Keratinocyte (primary cell): ENCODE measurements around the gene SNTB2. TPM values are rescaled to one million over a fixed set of nuclear protein-coding genes. Genes with fewer than 3 reads are reported as not detected.

Experiments used
- DNase-seq: peaks from one replicate; pipeline ENCODE4 v3.0.0-alpha.2; 2011; ENCODE audit warnings: low read depth, missing footprints, low spot score
- FAIRE-seq: peaks from 2 replicates; lab custom pipeline; 2011; peaks lifted over from hg19 to GRCh38; lab: Jason Lieb, UNC
- H2AFZ ChIP-seq: 2 replicates; pipeline ENCODE4 v1.6.0; 2012; ENCODE audit warnings: low read length, control low read depth, inconsistent platforms; ENCODE audit not compliant: control insufficient read depth
- H3K27ac ChIP-seq: 2 replicates; pipeline ENCODE4 v1.5.1; 2011; ENCODE audit warnings: low read length; ENCODE audit not compliant: control insufficient read depth, insufficient read depth
- H3K27me3 ChIP-seq: 3 replicates; pipeline ENCODE4 v1.6.0; 2011; ENCODE audit warnings: low read length; ENCODE audit not compliant: control insufficient read depth, insufficient read depth; ENCODE audit errors: extremely low read depth
- H3K36me3 ChIP-seq, 2 experiments: 2 replicates in 1 of 2; 3 replicates in 1 of 2; pipeline ENCODE4 v1.5.1; 2011; ENCODE audit warnings: low read length in 2 of 2, mild to moderate bottlenecking in 1 of 2; ENCODE audit not compliant: control insufficient read depth in 2 of 2, insufficient read depth in 2 of 2; ENCODE audit errors: extremely low read depth in 1 of 2
- H3K4me1 ChIP-seq: 3 replicates; pipeline ENCODE4 v1.5.1; 2011; ENCODE audit warnings: low read length; ENCODE audit not compliant: control insufficient read depth, insufficient read depth; ENCODE audit errors: extremely low read depth
- H3K4me2 ChIP-seq: 3 replicates; pipeline ENCODE4 v1.6.0; 2011; ENCODE audit warnings: low read depth, low read length; ENCODE audit not compliant: control insufficient read depth, insufficient read depth; ENCODE audit errors: extremely low read depth
- H3K4me3 ChIP-seq, 3 experiments: fragments of 200-600 bp in 1 of 3; sonication (generic) in 1 of 3; 2 replicates in 2 of 3; 3 replicates in 1 of 3; pipeline ENCODE4 v1.5.1; 2011 to 2016; ENCODE audit warnings: low read length in 3 of 3, mild to moderate bottlenecking in 3 of 3, control low read depth in 2 of 3, inconsistent platforms in 1 of 3, low read depth in 1 of 3, mixed read lengths in 1 of 3, mixed run types in 1 of 3, moderate library complexity in 1 of 3; ENCODE audit not compliant: control insufficient read depth in 2 of 3, insufficient read depth in 2 of 3; ENCODE audit errors: extremely low read depth in 1 of 3
- H3K79me2 ChIP-seq: 2 replicates; pipeline ENCODE4 v1.6.0; 2012; ENCODE audit warnings: low read length; ENCODE audit not compliant: control insufficient read depth, insufficient read depth
- H3K9ac ChIP-seq: 3 replicates; pipeline ENCODE4 v1.6.0; 2011; ENCODE audit warnings: low read length; ENCODE audit not compliant: control insufficient read depth, insufficient read depth; ENCODE audit errors: extremely low read depth
- H3K9me1 ChIP-seq: 3 replicates; pipeline ENCODE4 v1.6.0; 2011; ENCODE audit warnings: low read length; ENCODE audit not compliant: control insufficient read depth, insufficient read depth; ENCODE audit errors: extremely low read depth
- H3K9me3 ChIP-seq: 2 replicates; pipeline ENCODE4 v1.5.1; 2012; ENCODE audit warnings: low read depth, low read length; ENCODE audit not compliant: control insufficient read depth
- H4K20me1 ChIP-seq: 3 replicates; pipeline ENCODE4 v1.6.0; 2011; ENCODE audit warnings: low read length; ENCODE audit not compliant: control insufficient read depth, insufficient read depth; ENCODE audit errors: extremely low read depth
- EZH2 ChIP-seq: IDR thresholded peaks from one replicate; pipeline ENCODE4 v1.6.1; 2012; ENCODE audit warnings: inconsistent platforms, mild to moderate bottlenecking, low read length, moderate library complexity
- dilution Hi-C: fragments of 300-500 bp; cut with MboI; formaldehyde crosslinking; loops from one replicate; pipeline ENCODE4 v1.7.0; 2020; ENCODE audit warnings: low sequenced_read_pairs; ENCODE audit not compliant: extremely low pct_ligation_motif_present
- polyA plus RNA-seq, 5 experiments: library from polyadenylated mRNA; depleted of rRNA in 3 of 5; stranded (reverse) in 3 of 5; stranded (forward) in 1 of 5; unstranded in 1 of 5; fragments of >200 nt; gene quantifications; 1 replicate in 1 of 5; 2 replicates in 3 of 5; 3 replicates in 1 of 5; pipeline versions ENCODE4 v1.2.1 to v1.2.3, GENCODE V29; 2011 to 2012; ENCODE audit warnings: missing spikeins in 2 of 5, low read depth in 1 of 5, low replicate concordance in 1 of 5
- TF ChIP-seq, protein P1 (sequence below), 3 experiments: IDR thresholded peaks in 1 of 3; conservative IDR thresholded peaks in 1 of 3; optimal IDR thresholded peaks in 1 of 3; 2 replicates in 2 of 3; 3 replicates in 1 of 3; pipeline versions ENCODE3 to v1.5.1; 2011; ENCODE audit warnings: low read length in 3 of 3, mild to moderate bottlenecking in 3 of 3, moderate library complexity in 2 of 3, control low read depth in 1 of 3, inconsistent platforms in 1 of 3; ENCODE audit not compliant: insufficient read depth in 2 of 3; ENCODE audit errors: extremely low read depth in 1 of 3

SNTB2 gene
- polyA plus RNA-seq, 1 donor (not counting 4 experiments of a cell fraction or from before 2014, with no cell fraction given): 15.9 TPM

DNA sequence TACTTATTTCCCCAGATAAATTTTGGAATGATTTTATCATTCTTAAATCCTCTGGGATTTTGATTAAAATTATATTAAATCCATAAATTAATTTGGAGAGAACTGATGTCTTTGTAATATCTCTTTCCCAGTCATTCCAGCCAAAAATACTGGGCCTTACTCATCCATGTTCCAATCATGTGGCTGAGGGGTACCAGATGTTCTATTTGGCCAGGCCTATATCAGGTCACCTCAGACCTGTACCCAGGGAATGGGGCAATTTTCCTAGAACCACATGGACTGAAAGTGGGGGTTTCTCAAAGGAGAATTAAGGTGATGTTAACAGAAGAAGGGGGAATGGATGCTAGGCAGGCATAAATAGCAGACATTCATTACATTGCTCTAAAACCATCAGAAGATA lies 7.5 kb downstream of the SNTB2 start:
- Histone ChIP-seq H3K4me2 (no peak overlapping the region), H4K20me1 (no peaks in the 10 kb centered on the region), H3K27me3 (no peaks in the 10 kb centered on the region), H3K27ac (no peak overlapping the region), H2AFZ (no peak overlapping the region), H3K36me3 (no peaks in the 10 kb centered on the region), H3K4me3 (no peak overlapping the region), H3K9me3 (no peaks in the 10 kb centered on the region), H3K4me1 (peaks cover 26% of the 10 kb centered on the region), H3K9me1 (no peaks in the 10 kb centered on the region), H3K9ac (no peak overlapping the region), H3K79me2 (peaks cover 72% of the 10 kb centered on the region)
- dilution Hi-C loops: no loop called here
- no peak for TF ChIP-seq EZH2
- TF ChIP-seq, protein P1, sequence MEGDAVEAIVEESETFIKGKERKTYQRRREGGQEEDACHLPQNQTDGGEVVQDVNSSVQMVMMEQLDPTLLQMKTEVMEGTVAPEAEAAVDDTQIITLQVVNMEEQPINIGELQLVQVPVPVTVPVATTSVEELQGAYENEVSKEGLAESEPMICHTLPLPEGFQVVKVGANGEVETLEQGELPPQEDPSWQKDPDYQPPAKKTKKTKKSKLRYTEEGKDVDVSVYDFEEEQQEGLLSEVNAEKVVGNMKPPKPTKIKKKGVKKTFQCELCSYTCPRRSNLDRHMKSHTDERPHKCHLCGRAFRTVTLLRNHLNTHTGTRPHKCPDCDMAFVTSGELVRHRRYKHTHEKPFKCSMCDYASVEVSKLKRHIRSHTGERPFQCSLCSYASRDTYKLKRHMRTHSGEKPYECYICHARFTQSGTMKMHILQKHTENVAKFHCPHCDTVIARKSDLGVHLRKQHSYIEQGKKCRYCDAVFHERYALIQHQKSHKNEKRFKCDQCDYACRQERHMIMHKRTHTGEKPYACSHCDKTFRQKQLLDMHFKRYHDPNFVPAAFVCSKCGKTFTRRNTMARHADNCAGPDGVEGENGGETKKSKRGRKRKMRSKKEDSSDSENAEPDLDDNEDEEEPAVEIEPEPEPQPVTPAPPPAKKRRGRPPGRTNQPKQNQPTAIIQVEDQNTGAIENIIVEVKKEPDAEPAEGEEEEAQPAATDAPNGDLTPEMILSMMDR (optimal IDR thresholded peaks at IDR 0.05 in 1 of 3, IDR thresholded peaks at IDR 0.05 in 1 of 3, conservative IDR thresholded peaks at IDR 0.05 in 1 of 3; ENCODE audit: extremely low read depth in 1 of 3, insufficient read depth in 2 of 3, low read length in 3 of 3): no peak
- DNase-seq: no peak
- no peak for FAIRE-seq

DNA sequence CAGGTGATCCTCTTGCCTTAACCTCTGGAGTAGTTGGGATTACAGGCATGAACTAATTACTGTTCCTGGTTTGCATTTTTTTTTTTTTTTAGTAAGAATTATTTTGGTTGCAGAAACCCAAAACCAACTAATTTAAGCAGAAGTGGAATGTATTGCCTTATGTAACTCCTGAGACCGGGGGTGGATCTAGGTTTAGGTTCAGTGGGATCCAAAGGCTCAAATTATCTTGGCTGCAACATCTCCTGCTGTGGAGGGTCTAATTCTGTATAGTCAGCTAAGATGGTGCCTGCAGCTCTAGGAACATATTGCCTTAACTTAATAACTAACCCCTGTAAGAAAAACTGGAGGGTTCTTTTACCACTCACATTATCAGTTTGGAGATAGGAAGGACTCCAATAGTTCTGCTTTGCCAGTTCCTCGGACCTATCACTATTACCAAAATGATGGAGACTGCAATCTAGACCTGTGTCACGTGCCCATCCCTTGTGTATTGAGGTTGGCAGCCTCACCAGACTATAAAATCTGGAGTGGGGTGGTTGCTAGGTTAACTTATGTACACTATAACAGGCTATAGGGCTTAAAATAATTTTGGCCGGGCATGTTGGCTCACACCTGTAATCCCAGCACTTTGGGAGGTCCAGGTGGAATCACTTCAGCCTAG lies 8.5 kb downstream of the SNTB2 start:
- Histone ChIP-seq H4K20me1 (no peaks in the 10 kb centered on the region), H3K9me1 (no peaks in the 10 kb centered on the region), H3K9me3 (no peaks in the 10 kb centered on the region), H3K4me1 (peaks cover 28% of the 10 kb centered on the region), H3K4me3 (no peak overlapping the region), H3K36me3 (no peaks in the 10 kb centered on the region), H2AFZ (no peak overlapping the region), H3K4me2 (no peak overlapping the region), H3K9ac (no peak overlapping the region), H3K27me3 (no peaks in the 10 kb centered on the region), H3K27ac (no peak overlapping the region), H3K79me2 (peaks cover 70% of the 10 kb centered on the region)
- FAIRE-seq (no peak), DNase-seq (no peak)
- dilution Hi-C loops: no loop called here
- TF ChIP-seq, protein P1 (optimal IDR thresholded peaks at IDR 0.05 in 1 of 3, IDR thresholded peaks at IDR 0.05 in 1 of 3, conservative IDR thresholded peaks at IDR 0.05 in 1 of 3; ENCODE audit: extremely low read depth in 1 of 3, insufficient read depth in 2 of 3, low read length in 3 of 3): no peak
- no peak for TF ChIP-seq EZH2
